HUDEP-2 (cell line): ENCODE measurements around the gene PHF21A.

Source experiments
- DNase-seq, 76 experiments: peaks; one replicate each; lab custom pipeline; 2025; ENCODE audit not compliant: unreplicated experiment in 76 of 76; lab: John Stamatoyannopoulos, UW

The PHF21A gene

DNA sequence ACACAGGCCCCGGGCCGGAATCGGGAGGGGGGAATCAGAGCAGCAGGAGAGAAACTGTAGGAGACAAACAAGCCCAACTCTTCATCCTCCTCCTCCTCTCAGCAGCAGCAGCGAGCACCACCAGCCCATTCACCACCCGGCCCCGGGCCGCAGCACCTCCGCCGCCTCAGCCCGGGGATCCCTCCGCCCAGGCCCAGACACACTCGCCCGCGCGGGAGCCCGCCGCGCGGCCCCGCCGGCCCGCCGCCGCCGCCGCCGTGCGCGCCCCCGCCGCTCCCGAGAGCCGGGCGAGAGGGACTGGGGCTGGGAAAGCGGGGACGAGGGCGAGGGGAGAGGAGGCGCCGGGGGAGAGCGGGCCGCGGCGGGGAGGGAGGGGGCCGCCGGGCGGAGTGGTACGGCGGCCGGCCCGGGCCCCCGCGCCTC is at the start of gene PHF21A:
TSS of gene PHF21A (minus strand) at position 154 of the 423 bp plus-strand sequence. CDS start 37,235 bp downstream, outside the sequence.
- DNase-seq, result peak in 74 of 76 experiments; percentile 45 to 91 (median 82)

GRCh38 chr11:46170797-46171196 is 49.5 kb upstream of the PHF21A start:
- no peak for DNase-seq

GRCh38 chr11:46162700-46163099 is 41.4 kb upstream of the PHF21A start:
- no peak for DNase-seq

DNA sequence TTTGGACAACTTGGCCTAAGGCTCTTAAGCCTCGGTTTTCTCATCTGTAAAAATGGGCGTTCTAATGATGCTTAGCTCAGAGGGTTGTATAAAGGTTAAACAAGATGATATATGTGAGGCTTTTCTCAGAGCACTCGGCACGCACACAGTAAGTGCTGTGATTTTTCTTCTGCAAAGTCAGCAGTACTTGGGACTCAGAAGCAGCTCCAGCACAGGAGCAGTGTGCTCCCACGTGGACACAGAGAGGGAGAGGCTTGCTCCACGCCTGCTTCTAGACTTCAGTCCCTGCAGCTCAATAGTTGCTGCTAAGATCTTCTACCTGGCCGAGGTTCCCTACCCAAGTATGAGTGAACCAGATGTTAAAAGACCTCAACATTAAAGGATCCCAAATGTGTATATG is 39.9 kb upstream of the PHF21A start:
- DNase-seq, result no peak

DNA sequence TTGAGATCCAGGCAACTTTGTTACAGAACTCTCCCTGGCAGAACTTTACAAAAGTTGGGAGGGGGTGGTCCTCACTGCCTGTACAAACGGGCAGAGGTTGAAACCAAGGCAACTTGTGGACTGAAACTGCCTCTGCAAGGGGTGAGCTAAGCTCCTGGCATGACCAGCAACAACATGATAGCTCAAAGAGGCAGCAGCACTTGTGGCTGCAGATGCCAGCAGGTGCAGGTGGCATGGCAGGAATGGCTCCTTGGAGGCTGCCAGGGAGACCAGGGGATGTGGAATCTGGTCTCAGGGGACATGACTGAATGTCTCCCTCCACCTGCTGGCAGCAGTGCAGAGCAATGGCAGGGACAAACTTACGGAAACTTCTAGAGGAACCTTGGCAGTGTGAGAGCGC is 38.8 kb upstream of the PHF21A start:
- DNase-seq, result no peak

GRCh38 chr11:46159680-46160079 is 38.4 kb upstream of the PHF21A start:
- no peak for DNase-seq

DNA sequence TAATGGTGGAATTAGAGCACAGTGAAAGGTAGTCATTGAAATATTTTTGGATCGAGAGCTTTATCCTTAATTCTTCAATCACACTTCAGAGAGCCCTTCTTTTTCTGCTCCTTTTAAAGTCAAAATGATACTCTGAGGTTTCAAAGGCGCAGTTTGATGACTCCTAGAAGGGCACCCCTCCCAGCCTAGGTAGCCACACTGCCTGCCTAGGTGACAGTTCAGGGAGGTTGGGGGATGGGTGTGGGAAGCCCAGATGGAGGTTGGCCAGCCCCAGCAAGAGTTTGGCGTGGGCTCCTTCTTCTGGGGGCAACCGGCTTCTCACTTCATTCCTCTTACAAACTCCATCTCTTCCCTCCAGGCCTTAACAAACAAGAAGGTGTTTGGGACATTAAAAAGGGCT is 28.6 kb upstream of the PHF21A start:
- DNase-seq, result no peak

DNA sequence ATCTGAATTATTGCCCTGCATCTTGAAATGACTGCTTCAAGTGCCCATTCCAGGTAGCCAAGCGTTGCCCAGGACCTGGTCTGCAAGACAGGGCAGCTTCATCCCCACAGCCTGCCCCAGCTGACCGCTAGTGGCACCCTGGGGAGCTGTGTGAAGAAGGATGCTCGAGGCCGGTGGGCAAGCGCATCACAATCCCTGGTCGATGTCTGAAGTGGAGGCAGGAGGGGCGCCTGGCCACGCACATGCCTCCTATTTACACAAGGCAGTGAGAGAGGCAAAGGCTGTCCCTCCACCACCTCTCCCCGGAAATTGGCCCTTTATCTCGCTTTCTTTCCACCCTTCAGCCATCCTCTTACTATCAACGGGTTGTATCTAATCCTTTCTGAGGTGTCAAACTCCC is 28.1 kb upstream of the PHF21A start:
- no peak for DNase-seq

DNA sequence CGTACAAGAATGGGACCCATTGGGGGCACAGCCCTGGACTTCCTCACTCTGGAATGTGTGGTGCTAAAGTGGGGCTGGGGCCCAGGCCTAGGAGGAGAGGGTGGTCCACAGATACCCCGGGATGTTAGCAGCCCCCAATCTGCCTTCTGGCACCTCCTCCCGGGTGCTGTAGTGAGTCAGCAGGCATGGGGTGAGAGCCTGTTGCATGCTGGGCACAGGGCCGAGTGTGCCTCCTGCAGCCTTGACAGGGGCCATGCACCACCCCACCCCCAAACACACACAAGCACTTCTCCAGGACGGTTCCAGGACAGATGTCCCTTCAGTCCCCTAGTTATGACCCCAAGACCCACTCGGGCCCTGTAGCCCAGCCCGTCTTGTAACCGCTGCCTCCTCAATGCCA is 23.5 kb upstream of the PHF21A start:
- peak in 1 of 76 experiments; percentile 3 for DNase-seq

GRCh38 chr11:46143049-46143806 is 22.0 kb upstream of the PHF21A start:
- DNase-seq, result no peak

DNA sequence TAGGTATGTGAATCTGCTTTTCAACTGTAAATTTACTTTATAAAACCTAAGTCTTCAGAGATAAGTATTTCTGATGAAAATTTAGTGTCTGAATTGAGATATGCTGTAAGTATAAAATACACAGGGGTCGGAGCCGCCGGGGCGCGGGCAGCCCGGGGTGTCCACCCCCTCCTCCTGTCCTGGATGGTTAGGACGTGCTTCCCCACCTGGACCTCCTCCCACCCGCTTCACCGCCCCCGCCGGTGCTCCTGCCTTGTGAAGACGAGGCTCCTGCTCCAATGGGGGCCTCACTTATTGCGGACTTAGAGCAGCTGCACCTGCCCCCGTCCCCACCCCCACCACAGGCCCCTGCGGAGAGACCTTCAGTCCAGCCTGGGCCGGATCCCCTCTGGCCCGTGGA is 21.3 kb upstream of the PHF21A start:
- no peak for DNase-seq

DNA sequence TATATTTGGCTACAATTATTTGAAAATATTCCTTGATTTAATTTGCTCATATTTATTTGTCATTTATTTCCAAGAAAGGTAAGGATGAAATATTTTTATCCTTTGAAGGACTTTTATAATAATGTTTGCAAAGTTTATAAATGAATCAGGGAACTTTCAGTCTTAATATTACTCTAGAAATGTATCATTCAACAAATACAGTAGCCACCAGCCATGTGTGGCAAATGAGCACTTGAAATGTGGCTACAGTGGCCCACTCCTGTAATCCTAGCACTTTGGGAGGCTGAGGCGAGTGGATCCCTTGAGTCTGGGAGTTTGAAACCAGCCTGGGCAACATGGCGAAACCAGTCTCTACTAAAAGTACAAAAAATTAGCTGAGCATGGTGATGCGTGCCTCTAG is 20.3 kb upstream of the PHF21A start:
- no peak for DNase-seq

DNA sequence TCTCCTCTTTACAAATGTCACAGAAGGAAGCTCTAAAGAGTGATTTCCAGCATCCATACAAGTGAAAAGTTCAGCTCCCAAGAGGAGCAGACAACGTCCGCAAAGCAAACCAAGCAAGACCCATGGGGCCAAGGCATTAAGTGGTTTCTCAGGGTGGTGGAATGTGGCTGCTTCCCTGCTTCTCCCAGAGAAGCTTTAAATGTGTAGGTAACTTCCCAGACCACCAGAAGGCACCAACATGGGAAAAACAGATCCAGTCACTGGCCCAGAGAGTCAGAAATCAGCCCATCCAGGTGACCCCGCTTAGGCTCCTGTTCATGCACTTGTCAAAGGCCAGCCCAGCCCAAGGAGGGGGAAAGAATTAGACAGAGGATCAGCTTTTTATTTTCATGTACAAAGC is 13.3 kb upstream of the PHF21A start:
- DNase-seq, result no peak

DNA sequence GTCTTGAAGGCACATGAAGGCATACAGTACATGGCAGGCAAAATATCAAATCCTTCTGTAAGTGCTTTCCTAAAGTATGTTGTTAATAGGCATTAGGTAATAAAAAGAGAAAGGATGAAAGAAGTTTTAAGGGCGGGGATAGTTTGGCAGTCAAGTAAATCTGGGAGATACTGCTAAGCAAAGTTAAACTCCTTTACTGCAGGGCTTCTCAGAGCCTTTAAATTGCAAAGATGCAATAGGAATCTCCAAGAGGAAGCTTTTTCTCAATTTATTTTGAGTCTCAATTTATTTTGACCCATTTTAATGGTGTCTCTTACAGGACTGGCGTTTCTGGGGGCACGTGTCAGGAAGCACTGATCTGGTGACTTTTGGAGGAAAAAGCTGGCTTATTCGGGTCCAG is 12.8 kb upstream of the PHF21A start:
- DNase-seq, result no peak

DNA sequence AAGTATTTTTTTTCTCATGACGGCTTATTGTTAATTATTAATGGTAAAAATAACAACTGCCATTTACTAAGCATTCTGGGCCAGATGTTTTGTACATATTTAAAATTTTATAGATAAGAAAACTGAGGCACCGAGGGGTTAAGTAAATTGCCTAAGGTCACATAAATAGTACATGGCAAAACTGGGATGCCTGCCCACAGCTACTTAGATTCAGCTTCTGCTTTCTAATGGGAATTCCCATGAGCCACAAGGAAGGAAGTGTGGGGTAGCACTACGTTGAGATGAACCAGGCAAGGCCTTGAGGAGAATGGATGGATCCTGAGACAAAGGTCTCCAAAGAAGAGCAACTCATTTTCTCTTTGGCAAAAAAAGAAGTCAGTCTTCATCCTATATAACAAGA is 11.9 kb upstream of the PHF21A start:
- no peak for DNase-seq

GRCh38 chr11:46130286-46130940 is 9.2 kb upstream of the PHF21A start:
- DNase-seq, result no peak

DNA sequence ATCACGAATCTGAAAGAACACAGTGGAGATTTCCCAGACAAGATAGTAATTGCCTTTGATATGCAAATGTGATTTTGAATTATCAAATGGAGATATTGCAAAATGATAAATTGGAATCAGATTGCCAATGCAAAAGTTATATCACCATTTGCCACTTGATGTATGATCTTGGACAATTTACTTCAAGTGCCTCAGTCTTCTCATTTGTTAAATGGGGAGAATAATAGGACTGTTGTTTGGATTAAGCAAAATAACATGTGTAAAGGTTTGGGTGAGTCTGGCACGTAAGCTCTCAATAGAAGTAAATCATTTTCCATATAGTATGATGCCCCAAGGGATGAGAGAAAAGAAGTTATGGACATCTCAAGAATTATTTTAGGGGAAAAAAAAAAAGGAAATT is 7.9 kb upstream of the PHF21A start:
- DNase-seq, result no peak

GRCh38 chr11:46127150-46127638 is 5.9 kb upstream of the PHF21A start:
- DNase-seq, result peak in 72 of 76 experiments; percentile 12 to 93 (median 70)

- no peak for DNase-seq
Observed at GRCh38 chr11:46125284-46125683, 4.0 kb upstream of the PHF21A start.

GRCh38 chr11:46122945-46123715 is 1.9 kb upstream of the PHF21A start:
- DNase-seq, result peak in 3 of 76 experiments; percentile 8 to 22 (median 13)
